ENCODE data around the gene STK36.

STK36 gene

DNA sequence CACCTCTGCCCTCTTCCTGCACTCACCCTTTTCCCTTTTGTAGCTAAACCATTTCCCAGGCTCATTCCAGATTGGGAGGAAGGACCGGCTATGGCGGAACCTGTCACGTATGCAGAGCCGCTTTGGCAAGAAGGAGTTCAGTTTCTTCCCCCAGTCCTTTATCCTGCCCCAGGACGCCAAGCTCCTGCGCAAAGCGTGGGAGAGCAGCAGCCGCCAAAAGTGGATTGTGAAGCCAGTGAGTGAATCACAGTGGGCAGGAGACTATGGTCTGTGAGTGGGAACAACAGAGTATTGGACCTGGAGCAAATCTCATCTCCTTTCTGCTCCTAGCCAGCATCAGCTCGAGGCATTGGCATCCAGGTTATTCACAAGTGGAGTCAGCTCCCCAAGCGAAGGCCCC is 75.1 kb downstream of the STK36 start:
- Histone ChIP-seq H3K27ac (replicated peaks) (no peak overlapping the region), H3K4me3 (replicated peaks; ENCODE audit: insufficient read depth, low read length) (no peak overlapping the region), H3K27me3 (ENCODE audit: insufficient read depth, poor library complexity, severe bottlenecking) (no peaks in the 10 kb centered on the region)
- TF ChIP-seq POLR2AphosphoS5 (IDR thresholded peaks at IDR 0.05; ENCODE audit: low read depth): no peak
- no peak for TF ChIP-seq GABPA (IDR thresholded peaks at IDR 0.05; ENCODE audit: low read depth)
- TF ChIP-seq SPI1 (IDR thresholded peaks at IDR 0.05; ENCODE audit: borderline replicate concordance, low read depth): no peak
- TF ChIP-seq, protein P1, sequence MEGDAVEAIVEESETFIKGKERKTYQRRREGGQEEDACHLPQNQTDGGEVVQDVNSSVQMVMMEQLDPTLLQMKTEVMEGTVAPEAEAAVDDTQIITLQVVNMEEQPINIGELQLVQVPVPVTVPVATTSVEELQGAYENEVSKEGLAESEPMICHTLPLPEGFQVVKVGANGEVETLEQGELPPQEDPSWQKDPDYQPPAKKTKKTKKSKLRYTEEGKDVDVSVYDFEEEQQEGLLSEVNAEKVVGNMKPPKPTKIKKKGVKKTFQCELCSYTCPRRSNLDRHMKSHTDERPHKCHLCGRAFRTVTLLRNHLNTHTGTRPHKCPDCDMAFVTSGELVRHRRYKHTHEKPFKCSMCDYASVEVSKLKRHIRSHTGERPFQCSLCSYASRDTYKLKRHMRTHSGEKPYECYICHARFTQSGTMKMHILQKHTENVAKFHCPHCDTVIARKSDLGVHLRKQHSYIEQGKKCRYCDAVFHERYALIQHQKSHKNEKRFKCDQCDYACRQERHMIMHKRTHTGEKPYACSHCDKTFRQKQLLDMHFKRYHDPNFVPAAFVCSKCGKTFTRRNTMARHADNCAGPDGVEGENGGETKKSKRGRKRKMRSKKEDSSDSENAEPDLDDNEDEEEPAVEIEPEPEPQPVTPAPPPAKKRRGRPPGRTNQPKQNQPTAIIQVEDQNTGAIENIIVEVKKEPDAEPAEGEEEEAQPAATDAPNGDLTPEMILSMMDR (IDR thresholded peaks at IDR 0.05; ENCODE audit: insufficient read depth, low read length): no peak
- TF ChIP-seq, protein P2, sequence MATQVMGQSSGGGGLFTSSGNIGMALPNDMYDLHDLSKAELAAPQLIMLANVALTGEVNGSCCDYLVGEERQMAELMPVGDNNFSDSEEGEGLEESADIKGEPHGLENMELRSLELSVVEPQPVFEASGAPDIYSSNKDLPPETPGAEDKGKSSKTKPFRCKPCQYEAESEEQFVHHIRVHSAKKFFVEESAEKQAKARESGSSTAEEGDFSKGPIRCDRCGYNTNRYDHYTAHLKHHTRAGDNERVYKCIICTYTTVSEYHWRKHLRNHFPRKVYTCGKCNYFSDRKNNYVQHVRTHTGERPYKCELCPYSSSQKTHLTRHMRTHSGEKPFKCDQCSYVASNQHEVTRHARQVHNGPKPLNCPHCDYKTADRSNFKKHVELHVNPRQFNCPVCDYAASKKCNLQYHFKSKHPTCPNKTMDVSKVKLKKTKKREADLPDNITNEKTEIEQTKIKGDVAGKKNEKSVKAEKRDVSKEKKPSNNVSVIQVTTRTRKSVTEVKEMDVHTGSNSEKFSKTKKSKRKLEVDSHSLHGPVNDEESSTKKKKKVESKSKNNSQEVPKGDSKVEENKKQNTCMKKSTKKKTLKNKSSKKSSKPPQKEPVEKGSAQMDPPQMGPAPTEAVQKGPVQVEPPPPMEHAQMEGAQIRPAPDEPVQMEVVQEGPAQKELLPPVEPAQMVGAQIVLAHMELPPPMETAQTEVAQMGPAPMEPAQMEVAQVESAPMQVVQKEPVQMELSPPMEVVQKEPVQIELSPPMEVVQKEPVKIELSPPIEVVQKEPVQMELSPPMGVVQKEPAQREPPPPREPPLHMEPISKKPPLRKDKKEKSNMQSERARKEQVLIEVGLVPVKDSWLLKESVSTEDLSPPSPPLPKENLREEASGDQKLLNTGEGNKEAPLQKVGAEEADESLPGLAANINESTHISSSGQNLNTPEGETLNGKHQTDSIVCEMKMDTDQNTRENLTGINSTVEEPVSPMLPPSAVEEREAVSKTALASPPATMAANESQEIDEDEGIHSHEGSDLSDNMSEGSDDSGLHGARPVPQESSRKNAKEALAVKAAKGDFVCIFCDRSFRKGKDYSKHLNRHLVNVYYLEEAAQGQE (IDR thresholded peaks at IDR 0.05; ENCODE audit: insufficient replicate concordance, low read depth): no peak
- DNase-seq (ENCODE audit: low read depth in 1 of 2, low spot score in 1 of 2): no peak

DNA sequence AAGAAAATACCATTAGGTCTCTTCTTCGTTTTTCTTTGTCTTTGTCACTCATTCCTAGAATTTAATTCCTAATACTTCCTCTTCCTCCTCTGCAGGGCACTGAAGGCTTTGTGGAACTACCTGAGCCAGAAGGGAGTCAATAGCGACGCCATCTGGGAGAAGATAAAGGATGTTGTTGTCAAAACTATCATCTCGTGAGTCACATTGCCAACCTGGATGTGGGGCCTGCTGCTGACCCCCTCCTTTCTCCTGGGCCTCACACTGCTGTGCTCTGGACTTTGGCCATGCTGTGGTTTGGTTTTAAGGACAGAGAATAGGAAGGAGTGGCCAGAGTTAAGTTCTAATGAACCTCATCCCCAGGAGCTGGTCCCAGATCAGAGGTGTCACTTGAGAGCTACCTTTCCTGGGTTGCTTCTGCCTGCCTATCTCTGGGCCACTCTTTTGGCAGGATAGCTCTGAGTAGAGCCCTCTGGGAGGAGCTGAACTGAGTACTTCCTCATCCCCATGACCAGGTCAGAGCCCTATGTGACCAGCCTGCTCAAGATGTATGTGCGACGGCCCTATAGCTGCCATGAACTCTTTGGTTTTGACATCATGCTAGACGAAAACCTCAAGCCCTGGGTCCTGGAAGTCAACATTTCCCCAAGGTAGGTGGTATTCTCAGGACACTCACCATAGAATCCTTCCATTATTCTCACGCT is 77.0 kb downstream of the STK36 start:
- no peaks in the 10 kb centered on the region for H3K27me3 ChIP-seq (ENCODE audit: insufficient read depth, poor library complexity, severe bottlenecking)
- TF ChIP-seq GABPA (IDR thresholded peaks at IDR 0.05; ENCODE audit: low read depth): no peak
- TF ChIP-seq POLR2AphosphoS5 (IDR thresholded peaks at IDR 0.05; ENCODE audit: low read depth): no peak
- no peak for TF ChIP-seq SPI1 (IDR thresholded peaks at IDR 0.05; ENCODE audit: borderline replicate concordance, low read depth)
- TF ChIP-seq, protein P2 (IDR thresholded peaks at IDR 0.05; ENCODE audit: insufficient replicate concordance, low read depth): no peak
- TF ChIP-seq, protein P1 (IDR thresholded peaks at IDR 0.05; ENCODE audit: insufficient read depth, low read length): no peak
- no peak for DNase-seq (ENCODE audit: low read depth in 1 of 2, low spot score in 1 of 2)
- H3K4me3 ChIP-seq (replicated peaks; ENCODE audit: insufficient read depth, low read length): no peak overlapping the region
- H3K27ac ChIP-seq (replicated peaks): no peak overlapping the region
